Transverse colon (tissue), 4 donors: Measurements from ENCODE around the gene BAIAP2.

ENCODE experiments used
- POLR2A ChIP-seq: fragments of 450-650 bp; IDR thresholded peaks from one replicate; pipeline ENCODE4 v1.6.1; 2016; ENCODE audit warnings: antibody characterized with exemption, mild to moderate bottlenecking, moderate library complexity
- POLR2AphosphoS5 ChIP-seq, 3 donors: sonication (generic); formaldehyde crosslinking; IDR thresholded peaks; one replicate each; pipeline ENCODE4 v1.6.1; 2016; ENCODE audit warnings: antibody characterized with exemption in 3 of 3
- TF ChIP-seq, protein P1 (sequence below), 5 experiments: fragments of 200-600 bp in 3 of 5; fragments of 450-650 bp in 2 of 5; sonication (generic) in 3 of 5; IDR thresholded peaks; 1 replicate in 2 of 5; 2 replicates in 3 of 5; pipeline ENCODE4 v1.5.1; 2016 to 2017; ENCODE audit warnings: antibody characterized with exemption in 5 of 5, inconsistent platforms in 3 of 5, mild to moderate bottlenecking in 2 of 5, moderate library complexity in 1 of 5

DNA sequence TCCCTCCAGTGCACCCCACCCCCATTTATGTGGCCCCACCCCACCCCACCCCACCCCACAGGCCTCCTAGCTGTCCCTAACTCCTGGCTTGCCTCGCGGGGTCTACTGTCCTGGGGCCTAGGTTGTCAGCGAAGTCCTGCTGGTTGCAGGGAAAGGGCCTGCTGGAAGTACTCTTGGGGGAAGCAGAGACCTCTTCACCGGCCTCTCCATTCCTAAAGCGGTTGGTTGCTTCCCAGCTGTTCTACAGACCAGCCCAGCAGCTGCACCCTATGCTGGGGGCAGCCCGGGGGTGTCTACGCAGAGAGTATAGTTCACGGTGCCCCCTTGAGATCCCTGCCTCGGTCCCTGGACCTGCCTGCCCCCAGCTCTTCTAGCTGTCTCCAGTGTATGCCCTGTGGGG lies 56.2 kb downstream of the BAIAP2 start:
- no peak for TF ChIP-seq POLR2AphosphoS5 (IDR thresholded peaks at IDR 0.05)
- TF ChIP-seq, protein P1, sequence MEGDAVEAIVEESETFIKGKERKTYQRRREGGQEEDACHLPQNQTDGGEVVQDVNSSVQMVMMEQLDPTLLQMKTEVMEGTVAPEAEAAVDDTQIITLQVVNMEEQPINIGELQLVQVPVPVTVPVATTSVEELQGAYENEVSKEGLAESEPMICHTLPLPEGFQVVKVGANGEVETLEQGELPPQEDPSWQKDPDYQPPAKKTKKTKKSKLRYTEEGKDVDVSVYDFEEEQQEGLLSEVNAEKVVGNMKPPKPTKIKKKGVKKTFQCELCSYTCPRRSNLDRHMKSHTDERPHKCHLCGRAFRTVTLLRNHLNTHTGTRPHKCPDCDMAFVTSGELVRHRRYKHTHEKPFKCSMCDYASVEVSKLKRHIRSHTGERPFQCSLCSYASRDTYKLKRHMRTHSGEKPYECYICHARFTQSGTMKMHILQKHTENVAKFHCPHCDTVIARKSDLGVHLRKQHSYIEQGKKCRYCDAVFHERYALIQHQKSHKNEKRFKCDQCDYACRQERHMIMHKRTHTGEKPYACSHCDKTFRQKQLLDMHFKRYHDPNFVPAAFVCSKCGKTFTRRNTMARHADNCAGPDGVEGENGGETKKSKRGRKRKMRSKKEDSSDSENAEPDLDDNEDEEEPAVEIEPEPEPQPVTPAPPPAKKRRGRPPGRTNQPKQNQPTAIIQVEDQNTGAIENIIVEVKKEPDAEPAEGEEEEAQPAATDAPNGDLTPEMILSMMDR (IDR thresholded peaks at IDR 0.05), result no peak
- no peak for TF ChIP-seq POLR2A
